SK-N-MC (cell line): ENCODE data around the gene CARD6.
"Not testable (repeated sequence)": the region's sequence is repeated elsewhere in the genome, so short reads cannot be mapped to it uniquely, and the experiment has no call there.

Experiments used
- DNase-seq: peaks from one replicate; pipeline ENCODE4 v3.0.0-alpha.2; 2011; ENCODE audit warnings: low read depth, low spot score
- H3K27ac ChIP-seq: fragments of 200-600 bp; sonication (generic); 2 replicates; pipeline ENCODE4 v1.5.1; 2016; ENCODE audit warnings: mixed run types
- H3K36me3 ChIP-seq: fragments of 200-600 bp; sonication (generic); 2 replicates; pipeline ENCODE4 v1.6.1; 2017; ENCODE audit warnings: antibody characterized with exemption, low read length, mixed read lengths; ENCODE audit not compliant: insufficient read depth
- H3K4me3 ChIP-seq: fragments of 200-600 bp; sonication (generic); 2 replicates; pipeline ENCODE4 v1.5.1; 2016
- H3K9ac ChIP-seq: fragments of 200-600 bp; sonication (generic); 2 replicates; pipeline ENCODE4 v1.8.0; 2017; ENCODE audit warnings: mixed run types, mixed read lengths; ENCODE audit not compliant: insufficient read length
- H3K9me3 ChIP-seq: fragments of 200-600 bp; sonication (generic); 2 replicates; pipeline ENCODE4 v1.6.1; 2017; ENCODE audit warnings: low read depth, mild to moderate bottlenecking, antibody characterized with exemption, low read length, moderate library complexity, mixed read lengths
- EZH2 ChIP-seq: fragments of 200-600 bp; sonication (generic); IDR thresholded peaks from one replicate; pipeline ENCODE4 v1.6.1; 2017; ENCODE audit warnings: antibody characterized with exemption
- FOXP2 ChIP-seq: optimal IDR thresholded peaks from 2 replicates; pipeline ENCODE3; 2011; ENCODE audit warnings: mild to moderate bottlenecking, moderate library complexity; ENCODE audit not compliant: insufficient read depth; ENCODE audit errors: extremely low read length, control extremely low read depth
- POLR2AphosphoS5 ChIP-seq: IDR thresholded peaks from 2 replicates; pipeline ENCODE4 v1.6.1; 2012; ENCODE audit warnings: mild to moderate bottlenecking, low read depth, low read length, borderline replicate concordance

Gene CARD6

GRCh38 chr5:40853632-40854192, 12.5 kb downstream of the CARD6 start:
- H3K9me3 ChIP-seq: no peaks in the 10 kb centered on the region
- TF ChIP-seq FOXP2 (no peak), POLR2AphosphoS5 (no peak), EZH2 (no peak)
- DNase-seq: no peak
- H3K36me3 ChIP-seq: no peaks in the 10 kb centered on the region
- H3K9ac ChIP-seq: no peak overlapping the region
- no peak overlapping the region for H3K4me3 ChIP-seq
- H3K27ac ChIP-seq: no peak overlapping the region

- H3K36me3 ChIP-seq: no peaks in the 10 kb centered on the region
- no peak overlapping the region for H3K9ac ChIP-seq
- no peak overlapping the region for H3K27ac ChIP-seq
- no peak for DNase-seq
- no peak overlapping the region for H3K4me3 ChIP-seq
- H3K9me3 ChIP-seq: no peaks in the 10 kb centered on the region
- TF ChIP-seq FOXP2 (no peak), POLR2AphosphoS5 (no peak), EZH2 (no peak)
Measured at GRCh38 chr5:40860711-40861110, 19.5 kb downstream of the CARD6 start.

- not testable (repeated sequence) for H3K9ac ChIP-seq, H3K36me3 ChIP-seq, H3K27ac ChIP-seq, DNase-seq, H3K4me3 ChIP-seq, H3K9me3 ChIP-seq
Measured at GRCh38 chr5:40865004-40865403, 23.8 kb downstream of the CARD6 start.

GRCh38 chr5:40866844-40867243, 25.7 kb downstream of the CARD6 start:
- H3K9ac ChIP-seq: no peak overlapping the region
- H3K27ac ChIP-seq: no peak overlapping the region
- H3K36me3 ChIP-seq: no peaks in the 10 kb centered on the region
- DNase-seq: no peak
- H3K4me3 ChIP-seq: no peak overlapping the region
- H3K9me3 ChIP-seq: no peaks in the 10 kb centered on the region
- TF ChIP-seq EZH2: no peak
- TF ChIP-seq POLR2AphosphoS5: no peak
- TF ChIP-seq FOXP2: no peak

- DNase-seq: peak; percentile 77
- no peak for TF ChIP-seq POLR2AphosphoS5
- TF ChIP-seq FOXP2: no peak
- no peak for TF ChIP-seq EZH2
- Histone ChIP-seq H3K9me3 (no peaks in the 10 kb centered on the region), H3K36me3 (no peaks in the 10 kb centered on the region), H3K27ac (no peak overlapping the region), H3K9ac (no peak overlapping the region), H3K4me3 (no peak overlapping the region; the same call in 1 of the 2 replicates)
Measured at GRCh38 chr5:40869384-40869783, 28.2 kb downstream of the CARD6 start.

- Histone ChIP-seq H3K27ac (no peak overlapping the region), H3K9ac (no peak overlapping the region), H3K36me3 (no peaks in the 10 kb centered on the region), H3K4me3 (no peak overlapping the region), H3K9me3 (no peaks in the 10 kb centered on the region)
- no peak for DNase-seq
- TF ChIP-seq POLR2AphosphoS5: no peak
- no peak for TF ChIP-seq FOXP2
- TF ChIP-seq EZH2: no peak
Measured at GRCh38 chr5:40871177-40871576, 30.0 kb downstream of the CARD6 start.

GRCh38 chr5:40872253-40872652, 31.1 kb downstream of the CARD6 start:
- DNase-seq, H3K4me3 ChIP-seq, H3K36me3 ChIP-seq: not testable (repeated sequence)

GRCh38 chr5:40873286-40873880, 32.2 kb downstream of the CARD6 start:
- no peak overlapping the region for H3K4me3 ChIP-seq
- no peak overlapping the region for H3K27ac ChIP-seq
- TF ChIP-seq POLR2AphosphoS5 (no peak), EZH2 (no peak), FOXP2 (no peak)
- H3K9me3 ChIP-seq: peaks cover 4% of the 10 kb centered on the region; the same call in 1 of the 2 replicates
- H3K9ac ChIP-seq: no peak overlapping the region
- no peak for DNase-seq
- H3K36me3 ChIP-seq: no peaks in the 10 kb centered on the region

More at GRCh38 chr5:40872253-40872652, 31.1 kb downstream of the CARD6 start:
- H3K9me3 ChIP-seq, H3K9ac ChIP-seq, H3K27ac ChIP-seq: not testable (repeated sequence)

GRCh38 chr5:40875958-40876357, 34.8 kb downstream of the CARD6 start:
- TF ChIP-seq FOXP2 (no peak), EZH2 (no peak), POLR2AphosphoS5 (no peak)
- H3K9ac ChIP-seq: no peak overlapping the region
- peaks cover 4% of the 10 kb centered on the region; the same call in 1 of the 2 replicates for H3K9me3 ChIP-seq

More at GRCh38 chr5:40875958-40876357, 34.8 kb downstream of the CARD6 start:
- Histone ChIP-seq H3K36me3 (no peaks in the 10 kb centered on the region), H3K27ac (no peak overlapping the region), H3K4me3 (no peak overlapping the region)
- no peak for DNase-seq
